Astrocyte (in vitro differentiated cells and primary cell): Measurements from ENCODE around the gene GPANK1. TPM values are rescaled to one million over a fixed set of nuclear protein-coding genes. Genes with fewer than 3 reads are reported as not detected.

Experiments
- DNase-seq: peaks from one replicate; pipeline ENCODE4 v3.0.0-alpha.2; 2010; ENCODE audit warnings: low read depth
- FAIRE-seq: peaks from 2 replicates; lab custom pipeline; 2011; peaks lifted over from hg19 to GRCh38; lab: Jason Lieb, UNC
- H2AFZ ChIP-seq: 2 replicates; pipeline ENCODE4 v1.6.0; 2012; ENCODE audit warnings: low read depth, low read length, inconsistent platforms
- H3K27ac ChIP-seq: 2 replicates; pipeline ENCODE4 v1.5.1; 2011; ENCODE audit warnings: low read depth, low read length, inconsistent platforms
- H3K27me3 ChIP-seq: 2 replicates; pipeline ENCODE4 v1.6.0; 2011; ENCODE audit warnings: low read length, inconsistent platforms; ENCODE audit not compliant: insufficient read depth
- H3K36me3 ChIP-seq: 2 replicates; pipeline ENCODE4 v1.5.1; 2011; ENCODE audit warnings: low read length, inconsistent platforms; ENCODE audit not compliant: insufficient read depth
- H3K4me1 ChIP-seq: 2 replicates; pipeline ENCODE4 v1.5.1; 2011; ENCODE audit warnings: low read length, inconsistent platforms; ENCODE audit not compliant: insufficient read depth
- H3K4me2 ChIP-seq: 2 replicates; pipeline ENCODE4 v1.6.0; 2012; ENCODE audit warnings: low read length, inconsistent platforms
- H3K4me3 ChIP-seq: 2 replicates; pipeline ENCODE4 v1.5.1; 2011; ENCODE audit warnings: low read depth, mild to moderate bottlenecking, low read length, inconsistent platforms; ENCODE audit not compliant: insufficient read depth
- H3K79me2 ChIP-seq: 2 replicates; pipeline ENCODE4 v1.6.0; 2012; ENCODE audit warnings: mild to moderate bottlenecking, low read length, inconsistent platforms; ENCODE audit not compliant: insufficient read depth
- H3K9ac ChIP-seq: 2 replicates; pipeline ENCODE4 v1.6.0; 2012; ENCODE audit warnings: mild to moderate bottlenecking, low read length, inconsistent platforms
- H3K9me3 ChIP-seq: 2 replicates; pipeline ENCODE4 v1.5.1; 2012; ENCODE audit warnings: low read depth, mild to moderate bottlenecking, low read length, inconsistent platforms; ENCODE audit not compliant: insufficient read depth
- H4K20me1 ChIP-seq: 2 replicates; pipeline ENCODE4 v1.6.0; 2012; ENCODE audit warnings: low read length, inconsistent platforms; ENCODE audit not compliant: insufficient read depth
- H3K27ac Mint-ChIP-seq: one replicate; pipeline ENCODE4 v1.8.0; 2021; ENCODE audit warnings: mild to moderate bottlenecking, mixed read lengths; ENCODE audit not compliant: unreplicated experiment
- H3K27me3 Mint-ChIP-seq: one replicate; pipeline ENCODE4 v1.8.0; 2021; ENCODE audit warnings: low read depth, mixed read lengths; ENCODE audit not compliant: unreplicated experiment
- H3K36me3 Mint-ChIP-seq: one replicate; pipeline ENCODE4 v1.8.0; 2021; ENCODE audit warnings: low read depth, mixed read lengths; ENCODE audit not compliant: unreplicated experiment
- H3K4me1 Mint-ChIP-seq: one replicate; pipeline ENCODE4 v1.8.0; 2021; ENCODE audit warnings: low read depth, mixed read lengths; ENCODE audit not compliant: unreplicated experiment
- H3K4me3 Mint-ChIP-seq: one replicate; pipeline ENCODE4 v1.8.0; 2021; ENCODE audit warnings: mild to moderate bottlenecking, moderate library complexity, mixed read lengths; ENCODE audit not compliant: unreplicated experiment
- H3K9me3 Mint-ChIP-seq: one replicate; pipeline ENCODE4 v1.8.0; 2021; ENCODE audit warnings: mild to moderate bottlenecking, mixed read lengths; ENCODE audit not compliant: unreplicated experiment
- CTCF ChIP-seq: IDR thresholded peaks from 2 replicates; pipeline ENCODE4 v1.5.1; 2011; ENCODE audit warnings: low read depth, mild to moderate bottlenecking, inconsistent platforms, low read length, moderate library complexity; ENCODE audit not compliant: insufficient read depth
- EZH2 ChIP-seq: IDR thresholded peaks from 2 replicates; pipeline ENCODE4 v1.6.1; 2012; ENCODE audit warnings: mild to moderate bottlenecking, low read length, inconsistent platforms; ENCODE audit not compliant: insufficient read depth
- total RNA-seq: library from RNA; stranded (reverse); gene quantifications from 2 replicates; pipeline ENCODE4 v1.2.1, GENCODE V29; 2021

The GPANK1 gene
- total RNA-seq, 1 donor from 2014 or later, result 13.8 TPM

- Mint-ChIP-seq H3K9me3 (no peaks in the 10 kb centered on the region), H3K4me1 (peaks cover 35% of the 10 kb centered on the region), H3K27me3 (no peaks in the 10 kb centered on the region), H3K27ac (no peak overlapping the region), H3K36me3 (peaks cover 9% of the 10 kb centered on the region), H3K4me3 (peak overlapping the region; percentile 98)
- DNase-seq (no peak), FAIRE-seq (no peak)
- Histone ChIP-seq H3K9me3 (no peaks in the 10 kb centered on the region), H4K20me1 (peaks cover 29% of the 10 kb centered on the region), H3K4me2 (peak overlapping the region; percentile 98), H3K9ac (peak overlapping the region; percentile 99), H3K36me3 (peaks cover 15% of the 10 kb centered on the region), H3K79me2 (peaks cover 87% of the 10 kb centered on the region), H3K4me1 (peaks cover 43% of the 10 kb centered on the region), H3K27ac (peak overlapping the region; percentile 90), H3K27me3 (no peaks in the 10 kb centered on the region), H2AFZ (no peak overlapping the region), H3K4me3 (peak overlapping the region; percentile 94)
- TF ChIP-seq EZH2 (no peak), CTCF (no peak)
Observed at GRCh38 chr6:31663126-31663960, 1.5 kb downstream of the GPANK1 start.

GRCh38 chr6:31662124-31662723 is 2.6 kb downstream of the GPANK1 start:
- peak overlapping the region; percentile 98 for H3K4me2 ChIP-seq
- peaks cover 50% of the 10 kb centered on the region for H3K4me1 ChIP-seq
- peaks cover 30% of the 10 kb centered on the region for H4K20me1 ChIP-seq
- H3K27me3 ChIP-seq, result no peaks in the 10 kb centered on the region
- H3K36me3 ChIP-seq, result peaks cover 5% of the 10 kb centered on the region
- H2AFZ ChIP-seq, result no peak overlapping the region
- DNase-seq, result no peak
- no peaks in the 10 kb centered on the region for H3K9me3 ChIP-seq
- H3K79me2 ChIP-seq, result peaks cover 87% of the 10 kb centered on the region
- Mint-ChIP-seq H3K9me3 (no peaks in the 10 kb centered on the region), H3K27ac (no peak overlapping the region), H3K36me3 (peaks cover 12% of the 10 kb centered on the region), H3K4me1 (peaks cover 36% of the 10 kb centered on the region), H3K4me3 (peak overlapping the region; percentile 54), H3K27me3 (no peaks in the 10 kb centered on the region)
- H3K4me3 ChIP-seq, result no peak overlapping the region
- H3K27ac ChIP-seq, result no peak overlapping the region
- no peak for FAIRE-seq
- H3K9ac ChIP-seq, result no peak overlapping the region
- TF ChIP-seq CTCF, result no peak
- TF ChIP-seq EZH2, result no peak
